Activated CD8-positive, alpha-beta memory T cell treated with anti-CD3 and anti-CD28 coated beads, Interleukin-2, amount 50 U/mL, for 48 hours (primary cell): ENCODE measurements around the gene PP2D1.
"Not testable (repeated sequence)": the region's sequence is repeated elsewhere in the genome, so short reads cannot be mapped to it uniquely, and the experiment has no call there.

Source experiments
- DNase-seq: peaks from one replicate; pipeline ENCODE4 v3.0.0-alpha.2; 2020

PP2D1 gene

DNA sequence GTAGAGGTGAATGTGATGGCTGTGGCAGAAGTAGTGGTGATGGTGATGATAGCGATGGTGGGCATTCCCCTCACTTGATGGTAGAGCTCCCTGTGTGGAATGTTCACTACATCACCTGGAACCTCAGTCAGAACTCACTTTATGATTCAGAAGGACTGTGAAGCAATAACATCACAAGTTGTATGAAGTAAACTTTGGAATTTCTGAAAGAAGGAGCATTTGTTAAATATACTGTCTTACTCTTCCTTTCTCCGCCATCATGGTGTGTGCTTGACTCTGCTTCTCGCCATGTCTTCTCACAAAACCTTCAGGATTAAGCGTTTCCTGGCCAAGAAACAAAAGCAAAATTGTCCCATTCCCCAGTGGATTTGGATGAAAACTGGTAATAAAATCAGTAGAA, at the start of gene PP2D1:
Gene PP2D1, minus strand, starts transcription at position 101 of the 400 bp plus-strand sequence. CDS start 192 bp downstream, outside the sequence.
- no peak for DNase-seq

- no peak for DNase-seq
Observed at GRCh38 chr3:20060974-20061685, 49.1 kb upstream of the PP2D1 start.

DNA sequence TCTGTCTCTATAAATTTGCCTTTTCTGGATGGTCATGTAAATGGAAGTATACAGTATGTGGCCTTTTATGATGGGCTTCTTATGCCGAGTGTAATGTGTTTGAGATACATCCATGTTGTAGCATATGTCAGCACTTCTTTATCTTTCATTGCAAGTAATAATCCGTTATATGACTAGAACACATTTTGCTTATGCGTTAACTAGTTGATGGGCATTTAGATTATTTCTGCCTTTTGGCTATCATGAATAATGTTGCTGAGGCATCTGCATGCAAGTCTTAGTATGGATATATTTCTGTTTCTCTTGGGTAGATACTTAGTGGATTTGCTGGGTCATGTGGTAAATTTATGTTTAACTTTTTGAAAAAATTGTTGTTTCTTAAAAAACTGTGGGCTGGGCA, 47.9 kb upstream of the PP2D1 start:
- no peak for DNase-seq

DNA sequence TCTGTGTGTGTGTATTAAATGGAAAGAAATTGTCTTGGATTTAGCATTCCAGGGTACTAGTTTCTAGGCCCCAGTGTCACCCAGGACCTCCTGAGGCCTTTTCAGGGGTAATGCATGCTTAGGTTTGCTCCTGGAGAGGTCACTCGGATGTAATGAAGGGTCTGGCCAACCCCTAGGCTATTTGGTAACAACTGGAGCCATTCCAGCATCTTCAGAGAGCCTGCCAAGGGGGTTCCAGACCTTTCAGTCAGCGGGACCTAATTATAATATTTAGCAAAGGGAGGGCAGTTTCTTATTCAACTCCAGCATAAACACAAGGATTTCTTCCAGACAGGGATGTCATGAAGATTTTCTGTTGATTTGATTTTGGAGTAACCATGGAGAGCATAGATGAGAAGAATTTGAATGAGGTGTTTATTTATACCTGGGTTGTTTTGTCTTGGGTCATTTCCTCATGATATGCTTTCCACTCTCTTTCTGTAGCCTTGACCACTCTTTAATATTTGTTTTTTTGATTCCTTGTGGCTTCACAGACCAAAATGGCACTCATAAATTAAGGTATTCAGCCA, 45.6 kb upstream of the PP2D1 start:
- DNase-seq = no peak

- no peak for DNase-seq
Observed at GRCh38 chr3:20056725-20057611, 44.9 kb upstream of the PP2D1 start.

DNA sequence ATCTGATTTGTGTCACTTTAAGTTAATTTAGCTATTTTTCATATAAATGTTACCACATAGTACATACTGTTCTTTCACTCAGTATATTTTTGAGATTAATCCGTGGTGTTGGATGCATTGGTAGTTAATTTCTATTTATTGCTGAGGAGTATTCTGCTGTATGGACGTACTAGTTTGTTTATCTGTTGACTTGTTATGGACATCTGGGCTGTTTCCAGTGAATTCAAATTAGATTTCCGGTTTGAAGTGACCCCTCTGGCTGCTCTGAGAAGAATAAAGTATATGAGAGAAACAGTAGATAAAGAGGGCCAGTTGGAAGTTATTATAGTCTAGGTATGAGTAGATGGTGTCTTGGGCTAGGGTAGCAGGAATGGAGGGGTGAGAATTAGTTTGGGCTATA, 43.8 kb upstream of the PP2D1 start:
- no peak for DNase-seq

GRCh38 chr3:20055020-20055775, 43.1 kb upstream of the PP2D1 start:
- DNase-seq = no peak

DNA sequence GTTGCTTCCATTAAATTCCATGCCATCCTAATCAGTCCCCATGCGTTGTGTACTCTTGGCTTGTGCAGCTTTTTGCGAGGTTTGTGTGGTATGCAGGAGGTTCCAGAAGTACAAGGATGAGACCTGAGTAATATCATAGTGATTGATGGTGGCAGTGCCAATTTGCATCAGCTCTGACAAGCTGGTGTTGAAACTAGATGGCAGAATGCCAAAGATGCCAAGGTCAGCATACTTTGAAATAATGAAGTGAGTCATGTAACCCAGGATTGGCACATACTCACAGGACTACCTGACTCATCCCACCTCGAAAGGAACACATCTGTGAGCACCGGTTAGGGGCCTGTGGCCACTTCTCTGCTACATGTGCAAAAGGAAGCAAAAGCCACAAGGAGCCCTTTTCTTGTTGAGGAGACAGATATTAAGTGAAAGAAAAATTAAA, 42.5 kb upstream of the PP2D1 start:
- peak; percentile 74 for DNase-seq

DNA sequence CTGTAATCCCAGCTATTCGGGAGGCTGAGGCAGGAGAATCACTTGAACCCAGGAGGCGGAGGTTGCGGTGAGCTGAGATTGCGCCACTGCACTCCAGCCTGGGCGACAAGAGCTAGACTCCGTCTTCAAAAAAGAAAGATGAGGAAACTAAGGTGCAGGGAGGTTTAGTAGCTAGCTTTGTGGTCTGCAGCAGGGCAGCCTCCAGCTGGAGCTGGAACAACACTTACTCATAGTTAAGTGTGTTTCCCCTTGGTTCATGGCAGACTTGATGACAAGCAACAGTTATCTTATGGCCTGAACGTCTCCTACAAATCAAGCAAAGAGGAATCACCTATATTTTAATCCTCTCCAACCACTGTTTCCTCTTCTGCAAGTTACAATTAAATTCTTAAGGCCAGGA, 40.8 kb upstream of the PP2D1 start:
- no peak for DNase-seq

DNA sequence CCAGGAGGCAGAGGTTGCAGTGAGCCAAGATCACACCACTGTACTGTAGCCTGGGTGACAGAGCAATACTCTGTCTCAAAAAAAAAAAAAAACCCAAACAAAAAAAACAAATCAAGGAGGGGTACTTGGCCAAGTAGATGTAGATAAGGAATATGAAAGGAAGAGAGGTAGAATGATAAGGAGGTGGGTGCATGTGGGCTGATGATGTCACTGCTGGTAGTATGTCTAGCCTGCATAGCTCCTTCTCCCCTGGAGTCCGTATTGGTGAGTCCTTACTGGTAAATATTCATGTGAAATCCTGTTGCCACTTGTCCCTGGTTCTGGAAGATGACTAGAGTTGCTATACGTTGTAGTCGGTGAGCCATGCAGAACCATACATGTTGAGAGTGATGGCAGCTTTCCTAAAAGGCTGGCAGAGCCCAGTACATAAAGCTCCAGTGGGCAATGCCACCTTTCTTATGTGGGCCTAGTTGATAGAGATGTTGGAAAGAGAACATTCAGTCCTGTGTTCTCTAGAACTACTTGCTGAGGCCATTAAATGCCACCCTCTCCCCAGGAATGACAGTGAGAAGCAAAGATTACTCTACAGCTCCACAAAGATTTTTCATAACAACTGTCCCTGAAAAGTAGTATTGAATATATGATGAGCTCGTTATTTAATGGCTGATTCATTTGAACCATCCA, 39.2 kb upstream of the PP2D1 start:
- no peak for DNase-seq

DNA sequence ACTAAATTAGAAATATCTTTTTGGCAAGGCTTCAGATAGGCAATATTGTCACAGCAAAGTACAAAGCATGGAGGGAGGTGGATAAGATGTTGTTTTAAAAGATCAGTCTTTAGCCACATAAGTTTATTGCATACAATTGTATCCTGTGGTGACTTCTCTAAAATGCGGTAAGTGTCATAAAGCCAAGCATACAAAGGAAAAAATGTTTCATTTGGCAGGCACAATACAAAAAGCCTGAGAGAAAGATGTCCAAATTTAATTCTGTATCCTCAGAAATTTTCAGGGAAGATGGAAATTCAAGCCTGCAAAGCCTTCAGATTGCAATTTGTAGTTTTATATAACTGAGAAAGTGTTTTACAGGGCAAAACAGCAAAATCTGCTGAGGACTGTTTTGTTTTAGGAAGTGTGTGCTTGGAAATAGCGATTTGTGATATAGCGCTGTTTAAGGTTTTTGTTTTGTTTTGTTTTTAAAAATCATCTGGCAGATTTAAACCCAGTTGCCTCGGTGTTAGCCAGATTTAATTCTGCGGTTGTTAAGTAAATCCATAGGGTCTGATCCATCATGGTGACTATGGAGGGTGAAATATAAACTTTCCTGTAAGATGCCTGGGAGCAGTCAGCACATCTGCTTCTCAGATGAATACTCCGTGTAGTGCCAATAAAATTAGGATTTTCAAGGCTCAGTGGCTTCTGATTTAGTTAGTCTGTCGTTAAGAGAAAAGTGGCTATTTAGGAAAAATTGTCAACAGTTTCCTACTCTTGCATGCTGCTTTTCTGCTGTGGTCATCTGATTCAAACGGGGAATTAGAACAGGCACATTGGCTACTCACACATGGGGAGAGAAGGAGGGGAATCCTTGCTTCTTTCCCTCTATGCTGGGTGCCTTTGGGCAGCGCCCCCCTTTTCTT, 36.2 kb upstream of the PP2D1 start:
- no peak for DNase-seq

DNA sequence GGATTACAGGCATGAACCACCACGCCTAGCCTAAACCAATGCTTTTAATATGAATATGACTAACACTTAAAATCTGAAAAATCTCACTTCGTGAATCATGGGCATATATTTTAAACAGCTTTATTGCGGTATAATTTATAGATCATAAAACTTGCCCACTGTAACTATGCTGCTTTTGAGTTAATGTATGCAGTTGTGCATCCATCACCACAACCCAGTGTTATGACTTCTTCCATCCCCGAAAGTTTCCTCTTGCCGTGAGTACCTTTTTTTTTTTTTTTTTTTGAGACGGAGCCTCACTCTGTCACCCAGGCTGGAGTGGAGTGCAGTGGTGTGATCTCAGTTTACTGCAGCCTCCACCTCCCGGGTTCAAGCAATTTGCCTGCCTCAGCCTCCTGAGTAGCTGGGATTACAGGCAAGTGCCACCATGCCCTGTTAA, 35.3 kb upstream of the PP2D1 start:
- DNase-seq = no peak

GRCh38 chr3:20046556-20046955, 34.5 kb upstream of the PP2D1 start:
- no peak for DNase-seq

DNA sequence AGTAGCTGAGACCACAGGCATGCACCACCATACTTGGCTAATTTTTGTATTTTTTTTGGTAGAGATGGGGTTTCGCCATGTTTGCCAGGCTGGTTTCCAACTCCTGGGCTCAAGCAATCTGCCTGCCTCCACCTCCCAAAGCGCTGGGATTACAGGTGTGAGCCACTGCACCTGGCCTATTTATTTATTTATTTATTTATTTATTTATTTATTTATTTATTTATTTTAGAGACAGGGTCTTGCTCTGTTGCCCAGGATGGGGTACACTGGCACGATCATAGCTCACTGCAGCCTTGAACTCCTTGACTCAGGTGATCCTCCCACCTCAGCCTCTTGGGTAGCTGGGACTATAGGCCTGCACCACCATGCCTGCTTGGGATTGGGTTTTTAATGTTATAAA, 33.1 kb upstream of the PP2D1 start:
- not testable (repeated sequence) for DNase-seq

- DNase-seq = no peak
Observed at GRCh38 chr3:20043825-20044224, 31.8 kb upstream of the PP2D1 start.

DNA sequence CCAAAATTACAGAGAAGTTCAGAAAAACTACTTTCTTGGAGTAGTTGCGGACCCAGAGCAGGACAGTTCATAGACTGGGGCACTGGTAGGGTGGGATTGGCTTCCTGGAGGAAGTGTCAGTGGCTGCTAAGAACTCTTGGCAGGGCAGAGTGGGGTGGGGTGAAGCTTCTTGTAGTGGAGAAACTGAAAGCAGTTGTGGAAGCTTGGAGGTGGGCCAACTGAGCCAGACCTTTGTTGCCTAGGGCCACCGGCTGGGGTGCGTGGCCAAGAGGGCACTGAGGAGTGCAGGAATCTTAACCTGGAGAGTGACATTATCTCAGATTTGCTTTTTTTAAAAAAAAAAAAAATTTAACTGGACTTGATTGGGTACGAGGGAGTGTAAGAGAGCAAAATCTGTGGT, 31.3 kb upstream of the PP2D1 start:
- peak; percentile 63 for DNase-seq

GRCh38 chr3:20042331-20042730, 30.3 kb upstream of the PP2D1 start:
- no peak for DNase-seq

GRCh38 chr3:20041197-20041780, 29.2 kb upstream of the PP2D1 start:
- DNase-seq = peak; percentile 87

DNA sequence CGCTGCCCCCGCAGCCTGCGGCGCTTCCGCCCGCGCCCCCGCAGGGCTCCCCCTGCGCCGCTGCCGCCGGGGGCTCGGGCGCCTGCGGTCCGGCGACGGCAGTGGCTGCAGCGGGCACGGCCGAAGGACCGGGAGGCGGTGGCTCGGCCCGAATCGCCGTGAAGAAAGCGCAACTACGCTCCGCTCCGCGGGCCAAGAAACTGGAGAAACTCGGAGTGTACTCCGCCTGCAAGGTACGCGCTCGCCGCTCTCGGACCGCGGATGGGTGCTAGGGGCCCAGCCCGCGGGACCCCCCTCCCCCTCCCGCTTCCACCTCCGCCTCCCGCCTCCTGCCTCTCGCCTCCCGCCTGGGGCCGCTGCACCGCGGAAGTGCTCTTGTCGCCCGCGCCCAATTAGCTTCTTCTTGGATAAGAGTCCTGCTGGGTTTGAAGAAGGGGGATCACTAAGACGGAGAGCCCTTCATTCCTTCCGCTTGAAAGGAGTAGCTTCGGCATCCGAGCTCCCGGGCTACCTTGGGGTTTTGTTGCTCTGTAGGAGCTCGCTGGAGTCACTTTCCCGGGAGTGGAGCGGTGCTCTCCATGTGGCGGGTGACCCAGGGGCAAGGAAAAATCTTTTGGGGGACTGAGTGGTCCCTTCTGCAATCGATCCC, 28.6 kb upstream of the PP2D1 start:
- DNase-seq = peak; percentile 84
